Cortex of kidney (tissue), 1 donor: ENCODE data around the gene TCP11L1.

ENCODE experiments used
- DNase-seq: peaks from one replicate; lab custom pipeline; 2025; lab: John Stamatoyannopoulos, UW

Gene TCP11L1, protein sequence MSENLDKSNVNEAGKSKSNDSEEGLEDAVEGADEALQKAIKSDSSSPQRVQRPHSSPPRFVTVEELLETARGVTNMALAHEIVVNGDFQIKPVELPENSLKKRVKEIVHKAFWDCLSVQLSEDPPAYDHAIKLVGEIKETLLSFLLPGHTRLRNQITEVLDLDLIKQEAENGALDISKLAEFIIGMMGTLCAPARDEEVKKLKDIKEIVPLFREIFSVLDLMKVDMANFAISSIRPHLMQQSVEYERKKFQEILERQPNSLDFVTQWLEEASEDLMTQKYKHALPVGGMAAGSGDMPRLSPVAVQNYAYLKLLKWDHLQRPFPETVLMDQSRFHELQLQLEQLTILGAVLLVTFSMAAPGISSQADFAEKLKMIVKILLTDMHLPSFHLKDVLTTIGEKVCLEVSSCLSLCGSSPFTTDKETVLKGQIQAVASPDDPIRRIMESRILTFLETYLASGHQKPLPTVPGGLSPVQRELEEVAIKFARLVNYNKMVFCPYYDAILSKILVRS

DNA sequence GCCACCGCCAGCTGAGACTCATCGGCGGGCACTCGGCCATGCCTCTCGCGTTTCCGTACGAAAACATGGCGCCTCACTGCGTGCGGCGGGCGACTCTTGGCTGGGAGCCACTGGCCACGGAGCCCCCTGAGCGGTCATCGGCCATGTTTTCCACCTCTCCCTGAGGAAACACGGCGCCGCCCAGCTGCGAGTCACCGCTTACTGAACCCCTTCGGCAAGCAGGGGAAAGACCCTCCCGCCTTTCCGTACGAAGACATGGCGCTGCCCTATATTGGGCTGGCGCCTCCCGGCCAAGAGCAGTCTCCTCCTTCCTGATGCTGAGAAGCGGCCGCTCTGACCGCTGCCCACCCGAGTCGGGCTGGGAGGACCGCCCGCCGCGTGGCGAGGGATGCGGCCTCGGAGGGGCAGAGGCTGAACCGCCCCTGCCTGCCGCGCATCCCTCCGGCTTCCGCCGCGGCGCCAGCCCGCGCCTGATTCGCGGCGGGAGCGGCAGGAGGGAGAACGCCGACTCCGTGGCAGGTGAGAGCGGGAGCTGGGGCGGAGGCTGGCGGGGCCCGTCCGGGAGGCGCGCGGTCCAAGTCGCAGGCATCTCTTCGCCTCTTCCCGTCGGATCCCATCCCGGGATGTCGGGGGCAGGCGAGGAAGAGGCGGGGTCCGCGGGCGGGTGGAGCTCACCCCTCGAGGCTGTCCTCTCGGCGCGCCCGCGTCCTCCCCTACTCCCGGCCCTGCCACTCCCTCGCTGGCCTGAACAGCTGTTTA, at the start of gene TCP11L1:
TSS of gene TCP11L1 (plus strand) at position 299 of the 759 bp plus-strand sequence. CDS start 4,202 bp downstream, outside the sequence.
- DNase-seq = no peak

GRCh38 chr11:32990481-32990880, 48.9 kb upstream of the TCP11L1 start:
- no peak for DNase-seq

- no peak for DNase-seq
These were observed 47.9 kb upstream of the TCP11L1 start for GRCh38 chr11:32991427-32991826.

DNA sequence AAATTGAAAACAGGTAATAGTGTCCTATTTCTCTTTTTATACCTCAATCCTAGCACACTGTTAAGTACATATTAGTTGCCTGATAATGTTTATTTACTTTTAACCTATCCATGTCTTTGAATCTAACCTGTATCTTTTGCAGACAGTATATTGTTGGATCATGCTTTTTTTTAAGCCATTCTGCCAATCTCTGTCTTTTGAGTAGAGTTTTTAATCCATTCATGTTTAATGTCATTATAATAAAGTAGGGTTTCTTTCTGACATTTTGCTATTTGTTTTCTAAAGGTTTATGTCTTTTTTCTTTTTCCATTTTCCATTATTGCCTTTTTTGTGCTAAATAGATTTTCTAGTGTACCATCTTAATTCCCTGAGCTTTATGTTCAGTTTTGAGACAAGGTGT, 47.5 kb upstream of the TCP11L1 start:
- no peak for DNase-seq

DNA sequence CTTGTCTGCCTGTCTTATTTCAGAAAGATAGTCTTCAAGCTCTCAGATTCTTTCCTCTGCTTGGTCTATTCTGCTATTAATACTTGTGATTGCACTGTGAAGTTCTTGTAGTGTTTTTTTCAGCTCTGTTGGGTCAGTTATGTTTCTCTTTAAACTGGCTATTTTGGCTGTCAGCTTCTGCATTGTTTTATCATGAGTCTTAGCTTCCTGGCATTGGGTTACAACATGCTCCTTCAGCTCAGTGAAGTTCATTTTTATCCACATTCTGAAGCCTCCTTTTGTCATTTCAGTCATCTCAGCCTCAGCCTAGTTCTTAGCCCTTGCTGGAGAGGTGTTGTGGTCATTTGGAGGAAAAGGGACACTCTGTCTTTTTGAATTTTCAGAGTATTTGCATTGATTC, 39.2 kb upstream of the TCP11L1 start:
- DNase-seq = no peak

- no peak for DNase-seq
These were observed 38.1 kb upstream of the TCP11L1 start for GRCh38 chr11:33001281-33001680.

- no peak for DNase-seq
These were observed 37.4 kb upstream of the TCP11L1 start for GRCh38 chr11:33001751-33002542.

- DNase-seq = no peak
These were observed 34.2 kb upstream of the TCP11L1 start for GRCh38 chr11:33005175-33005574.

GRCh38 chr11:33006010-33006409, 33.4 kb upstream of the TCP11L1 start:
- DNase-seq = no peak

DNA sequence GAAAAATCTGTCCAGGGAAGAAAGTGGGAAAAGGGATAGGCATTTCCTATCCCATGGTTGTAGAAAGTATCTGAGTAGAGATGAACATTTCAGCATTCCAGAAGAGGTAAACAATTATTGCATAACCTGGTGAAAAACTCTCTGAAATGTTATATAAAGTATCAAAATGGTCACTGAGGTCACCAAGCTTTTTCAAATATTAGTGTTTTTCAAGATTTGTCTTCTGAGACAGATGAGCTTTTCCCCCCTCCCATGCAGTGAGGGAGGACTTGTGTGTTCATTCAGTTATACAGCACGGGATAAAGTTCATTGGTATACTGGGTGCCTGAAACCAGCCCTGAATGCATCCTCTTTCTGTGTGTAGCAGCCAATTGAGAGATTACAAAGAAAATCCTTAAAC, 25.6 kb upstream of the TCP11L1 start:
- no peak for DNase-seq

- DNase-seq = no peak
These were observed 23.5 kb upstream of the TCP11L1 start, which contains the start of gene DEPDC7 for GRCh38 chr11:33015621-33016551. DEPDC7 (plus strand) TSS chr11:33015878; CDS start chr11:33015956, 78 bp downstream.

- no peak for DNase-seq
These were observed 22.7 kb upstream of the TCP11L1 start for GRCh38 chr11:33016654-33017053.

DNA sequence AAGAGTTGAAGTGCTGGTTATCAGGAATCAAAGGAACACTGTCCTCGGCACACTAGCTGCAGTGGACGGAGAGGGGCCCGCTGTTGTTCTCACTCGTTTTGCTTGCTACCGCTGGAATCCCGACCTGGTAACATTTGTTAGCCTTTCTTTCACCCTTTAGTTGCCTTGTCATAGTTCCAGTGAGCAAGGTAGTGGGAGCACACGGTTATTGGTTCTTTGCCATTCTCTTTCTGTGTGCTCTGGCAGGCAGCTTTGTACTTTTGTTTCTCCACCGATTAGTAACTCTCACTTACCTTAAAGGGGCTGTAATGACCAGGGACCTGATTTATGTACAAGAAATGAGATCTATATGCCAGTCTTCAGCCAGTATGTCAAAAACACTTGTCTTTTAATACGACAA, 21.9 kb upstream of the TCP11L1 start:
- DNase-seq = no peak

- DNase-seq = no peak
These were observed 21.4 kb upstream of the TCP11L1 start for GRCh38 chr11:33017965-33018364.

GRCh38 chr11:33018840-33019239, 20.5 kb upstream of the TCP11L1 start:
- no peak for DNase-seq

DNA sequence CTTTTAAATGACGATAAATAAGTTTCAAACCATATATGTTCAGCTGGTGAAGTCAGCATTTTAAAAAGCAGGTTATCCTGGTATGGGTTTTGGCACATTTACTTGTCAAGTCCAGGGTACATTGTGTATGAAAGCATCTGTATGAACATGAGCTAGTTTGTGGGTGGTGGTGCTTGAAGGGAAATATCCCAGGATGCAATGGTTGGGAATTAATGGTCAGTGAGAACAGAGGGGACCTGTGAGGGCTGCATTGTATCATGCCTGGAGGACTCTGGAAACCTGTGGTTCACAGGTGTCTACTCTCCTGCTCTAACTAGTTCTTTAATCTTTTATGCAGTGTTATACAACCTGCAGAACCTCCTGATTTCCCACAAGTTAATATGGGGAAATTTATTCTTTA, 17.9 kb upstream of the TCP11L1 start:
- no peak for DNase-seq

DNA sequence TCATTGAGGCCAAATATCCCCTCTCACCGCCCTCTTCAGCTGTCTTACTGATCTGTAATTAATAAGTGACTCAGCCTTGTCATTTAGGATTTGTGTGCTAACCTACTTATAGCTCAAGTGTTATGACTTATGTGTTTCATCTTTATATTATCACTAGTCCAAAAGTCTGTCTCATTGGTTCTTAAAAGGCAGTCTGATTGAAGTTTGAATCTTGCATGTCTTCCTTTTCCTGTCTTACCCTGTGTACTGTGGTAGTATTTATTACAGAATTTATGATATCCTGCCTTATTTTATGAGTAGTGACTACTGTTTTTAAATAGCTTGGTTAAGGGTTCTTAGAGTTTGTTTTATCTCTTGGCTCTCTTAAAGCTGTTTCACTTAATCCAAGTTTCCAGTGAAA, 17.4 kb upstream of the TCP11L1 start:
- DNase-seq = no peak

DNA sequence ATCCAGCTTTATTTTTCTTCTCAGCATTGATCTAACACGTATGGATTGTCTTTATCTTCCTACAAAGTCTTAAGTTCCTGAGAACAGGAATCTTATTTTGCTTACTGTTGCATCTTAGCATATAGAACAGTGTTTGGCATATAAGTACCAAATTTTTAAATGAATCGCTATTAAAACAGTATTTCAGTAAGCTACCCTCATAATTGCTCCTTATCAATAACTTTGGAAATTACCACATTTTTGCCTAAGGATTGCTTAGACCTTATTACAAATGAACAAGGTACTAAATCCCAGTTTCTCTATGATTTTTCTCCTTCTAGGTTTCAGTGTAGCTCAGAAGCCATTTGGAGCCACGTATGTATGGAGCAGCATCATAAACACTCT, 14.0 kb upstream of the TCP11L1 start:
- no peak for DNase-seq

DNA sequence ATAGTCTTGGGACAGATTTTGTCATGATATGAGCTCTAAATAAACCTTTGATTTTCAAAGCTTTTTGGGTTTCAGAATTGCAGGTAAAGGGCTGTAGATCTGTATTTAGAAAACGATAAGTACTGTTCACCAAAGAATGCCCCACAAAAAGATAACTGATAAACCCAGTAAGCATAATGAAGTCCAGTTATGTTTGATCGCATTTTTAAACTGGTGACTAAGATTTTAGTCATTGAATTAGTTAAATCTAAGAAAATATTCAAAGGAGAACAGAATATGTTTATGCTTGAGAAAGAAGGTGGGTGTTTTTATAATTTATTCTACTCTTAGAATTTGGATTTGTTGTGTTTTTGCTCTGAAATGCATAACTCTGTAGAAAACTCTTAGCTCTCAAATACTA, 12.1 kb upstream of the TCP11L1 start:
- no peak for DNase-seq

GRCh38 chr11:33027846-33028536, 11.4 kb upstream of the TCP11L1 start:
- DNase-seq = no peak

- no peak for DNase-seq
These were observed 10.8 kb upstream of the TCP11L1 start for GRCh38 chr11:33028537-33028914.
